COLO668 (cell line): ENCODE data around the gene ELOVL6.

Source experiments
- DNase-seq: peaks from one replicate; lab custom pipeline; 2025; ENCODE audit not compliant: unreplicated experiment; lab: John Stamatoyannopoulos, UW

The ELOVL6 gene

DNA sequence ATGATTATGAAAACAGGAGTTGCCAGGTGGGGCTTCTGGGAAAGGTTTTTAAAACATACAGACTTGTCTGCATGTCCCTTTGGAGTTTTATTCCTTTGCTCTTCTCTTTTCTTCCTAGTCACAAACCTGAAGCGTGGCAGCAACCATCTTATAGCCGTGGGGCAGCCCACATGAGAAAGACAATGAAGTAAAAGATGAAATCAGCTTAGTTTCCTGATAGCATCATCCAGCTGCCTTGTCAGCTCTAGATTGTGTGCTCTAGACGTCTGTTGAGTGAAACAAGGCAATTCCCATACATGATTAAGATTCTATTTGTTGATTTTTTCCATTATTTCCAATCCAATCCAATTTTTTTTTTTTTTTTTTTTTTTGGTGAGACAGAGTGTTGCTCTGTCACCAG lies 68.9 kb downstream of the ELOVL6 start:
- DNase-seq, result no peak

DNA sequence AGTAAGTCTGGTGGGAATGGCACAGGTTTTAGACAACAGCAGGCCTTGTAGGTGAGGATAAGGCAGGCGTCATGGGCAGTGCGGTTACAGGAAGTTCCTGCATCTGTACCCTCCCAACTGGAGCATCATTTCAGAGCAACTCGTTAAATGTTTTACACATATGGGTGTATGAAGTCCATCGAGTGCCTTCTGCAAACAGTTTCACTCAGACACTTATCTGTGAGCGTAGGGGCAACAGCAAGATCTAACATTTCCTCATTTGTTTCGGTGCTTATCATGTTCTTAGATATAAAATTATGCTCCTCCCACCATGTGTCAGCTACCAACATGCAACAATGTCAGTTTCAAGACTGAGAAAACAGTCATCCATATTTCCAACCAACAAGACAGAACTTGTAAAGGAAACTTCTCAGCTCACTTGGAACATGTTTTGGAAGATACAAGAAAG lies 69.9 kb downstream of the ELOVL6 start:
- DNase-seq, result no peak

GRCh38 chr4:110128029-110128428 lies 70.4 kb downstream of the ELOVL6 start:
- no peak for DNase-seq

DNA sequence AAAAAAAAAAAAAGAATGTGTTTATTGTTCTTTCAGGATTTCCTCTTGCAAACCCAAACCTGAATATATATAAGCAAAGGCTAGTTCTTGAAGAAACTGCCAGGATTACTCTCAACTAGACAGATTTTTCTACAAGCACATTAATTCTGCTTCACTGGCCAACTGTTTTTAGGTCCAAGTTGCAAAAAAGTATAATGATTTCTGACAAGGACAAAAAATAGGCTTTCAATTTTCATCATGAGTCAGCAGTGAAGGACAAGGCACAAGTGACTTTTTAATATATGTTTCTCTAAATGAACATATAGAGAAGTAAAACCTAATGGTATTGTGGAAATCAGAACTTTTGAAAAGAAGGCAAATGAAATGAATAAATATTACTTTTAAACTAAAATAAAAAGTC lies 73.7 kb downstream of the ELOVL6 start:
- no peak for DNase-seq

DNA sequence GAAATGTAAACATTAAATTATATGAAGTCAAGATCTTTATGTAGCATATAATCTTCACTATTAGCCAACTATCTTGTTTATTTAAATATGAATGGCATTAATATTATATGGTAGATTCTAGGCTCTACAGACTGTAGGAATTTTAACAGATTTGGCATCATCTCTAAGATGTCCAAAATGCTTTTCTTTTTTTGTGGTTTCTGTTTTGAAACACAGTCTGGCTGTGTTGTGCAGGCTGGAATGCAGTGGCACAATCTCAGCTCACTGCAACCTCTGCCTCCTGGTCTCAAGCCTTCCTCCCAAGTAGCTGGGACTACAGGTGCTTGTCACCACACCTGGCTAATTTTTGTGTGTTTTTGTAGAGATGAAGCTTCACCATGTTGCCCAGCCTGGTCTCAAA lies 76.2 kb downstream of the ELOVL6 start:
- no peak for DNase-seq

- DNase-seq, result no peak
Observed at GRCh38 chr4:110120506-110120905, 77.9 kb downstream of the ELOVL6 start.

- no peak for DNase-seq
Observed at GRCh38 chr4:110119880-110120279, 78.5 kb downstream of the ELOVL6 start.

DNA sequence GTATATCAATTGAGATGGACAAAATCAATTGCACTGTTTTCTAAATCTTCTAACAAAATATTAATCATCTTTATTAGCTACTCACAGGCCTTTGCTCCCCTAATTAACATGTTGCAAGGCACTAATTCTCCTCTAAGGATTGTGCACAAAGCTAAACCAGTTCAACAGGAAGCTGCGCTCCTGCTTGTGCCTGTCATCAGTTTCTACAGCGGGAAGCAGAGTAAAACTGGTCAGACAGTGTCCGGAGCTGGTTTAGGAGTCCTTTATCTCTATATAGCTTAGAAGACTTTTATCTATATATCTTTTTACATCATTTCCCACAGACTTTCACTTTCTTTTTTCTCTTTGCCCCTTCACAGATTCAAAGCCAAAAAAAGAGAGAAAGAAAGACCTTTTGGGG lies 79.1 kb downstream of the ELOVL6 start:
- DNase-seq, result no peak

- no peak for DNase-seq
Observed at GRCh38 chr4:110112056-110112455, 86.4 kb downstream of the ELOVL6 start.

DNA sequence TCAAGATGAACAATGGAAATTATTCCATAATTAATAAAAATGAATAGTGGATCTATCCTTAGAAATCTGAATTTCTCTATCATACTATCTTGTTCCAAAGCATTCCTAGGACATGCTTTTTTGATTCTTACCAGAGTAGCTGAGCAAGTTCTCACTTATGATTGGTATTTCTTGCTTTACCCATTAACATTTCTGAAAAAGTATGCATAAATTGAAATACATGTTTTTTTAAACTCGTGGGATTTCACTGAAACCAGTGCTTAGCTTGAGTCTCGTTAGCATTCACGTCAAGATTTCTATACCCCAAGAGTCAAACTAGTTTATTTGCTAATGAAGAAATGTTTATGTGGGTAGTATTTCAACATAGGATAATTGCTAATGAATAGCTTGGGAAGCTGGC lies 89.0 kb downstream of the ELOVL6 start:
- DNase-seq, result no peak

- no peak for DNase-seq
Observed at GRCh38 chr4:110108960-110109359, 89.5 kb downstream of the ELOVL6 start.

- DNase-seq, result no peak
Observed at GRCh38 chr4:110108422-110108821, 90.0 kb downstream of the ELOVL6 start.

- DNase-seq, result no peak
Observed at GRCh38 chr4:110107866-110108265, 90.5 kb downstream of the ELOVL6 start.

GRCh38 chr4:110106931-110107296 lies 91.5 kb downstream of the ELOVL6 start:
- DNase-seq, result no peak

DNA sequence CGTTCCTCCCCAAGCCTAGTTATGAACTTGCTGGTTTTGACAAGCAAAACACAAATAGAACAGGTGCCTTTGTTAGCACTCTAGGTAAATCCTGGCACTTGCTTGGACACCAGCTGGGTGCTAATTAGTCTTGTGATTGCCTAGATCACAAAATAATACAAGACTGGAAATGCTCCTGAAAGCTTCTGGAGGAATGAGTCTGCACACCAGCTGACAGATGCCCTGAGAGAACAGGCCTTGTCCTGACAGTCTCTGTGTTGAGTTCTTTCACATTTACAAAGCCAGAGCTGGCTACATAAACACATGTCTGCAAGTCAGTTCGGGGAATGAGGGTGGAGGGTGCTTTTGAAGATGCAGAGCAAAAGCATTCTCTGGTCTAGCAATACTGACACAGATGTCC lies 93.8 kb downstream of the ELOVL6 start:
- no peak for DNase-seq

- no peak for DNase-seq
Observed at GRCh38 chr4:110099638-110100037, 98.8 kb downstream of the ELOVL6 start.

GRCh38 chr4:110096405-110096804 lies 102.0 kb downstream of the ELOVL6 start:
- no peak for DNase-seq

- no peak for DNase-seq
Observed at GRCh38 chr4:110092646-110093045, 105.8 kb downstream of the ELOVL6 start.

GRCh38 chr4:110091434-110092140 lies 106.8 kb downstream of the ELOVL6 start:
- no peak for DNase-seq

GRCh38 chr4:110088670-110089069 lies 109.7 kb downstream of the ELOVL6 start:
- DNase-seq, result no peak

GRCh38 chr4:110087070-110087708 lies 111.2 kb downstream of the ELOVL6 start:
- DNase-seq, result no peak

DNA sequence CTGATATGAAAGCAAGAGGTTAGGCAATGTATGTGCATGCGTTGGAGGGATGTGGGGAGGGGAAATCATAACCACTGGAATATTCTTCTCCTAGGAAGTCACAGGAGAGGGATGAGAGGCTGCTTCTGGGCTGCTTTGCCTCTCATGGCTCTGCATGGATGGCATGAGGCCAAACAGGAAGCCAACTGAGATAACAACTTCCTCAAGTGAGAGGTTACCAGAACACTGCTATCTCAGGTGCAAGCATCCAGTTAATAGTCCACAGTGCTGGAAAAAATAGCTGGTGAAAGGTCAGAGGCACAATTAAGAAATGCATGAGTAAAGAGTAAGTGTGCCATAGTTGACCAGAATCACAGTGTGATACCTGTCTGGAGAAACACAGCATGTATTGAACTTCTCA lies 113.3 kb downstream of the ELOVL6 start:
- peak; percentile 44 for DNase-seq

GRCh38 chr4:110084154-110084553 lies 114.3 kb downstream of the ELOVL6 start:
- DNase-seq, result no peak
